ENCODE results near the gene IL32.

Gene IL32

DNA sequence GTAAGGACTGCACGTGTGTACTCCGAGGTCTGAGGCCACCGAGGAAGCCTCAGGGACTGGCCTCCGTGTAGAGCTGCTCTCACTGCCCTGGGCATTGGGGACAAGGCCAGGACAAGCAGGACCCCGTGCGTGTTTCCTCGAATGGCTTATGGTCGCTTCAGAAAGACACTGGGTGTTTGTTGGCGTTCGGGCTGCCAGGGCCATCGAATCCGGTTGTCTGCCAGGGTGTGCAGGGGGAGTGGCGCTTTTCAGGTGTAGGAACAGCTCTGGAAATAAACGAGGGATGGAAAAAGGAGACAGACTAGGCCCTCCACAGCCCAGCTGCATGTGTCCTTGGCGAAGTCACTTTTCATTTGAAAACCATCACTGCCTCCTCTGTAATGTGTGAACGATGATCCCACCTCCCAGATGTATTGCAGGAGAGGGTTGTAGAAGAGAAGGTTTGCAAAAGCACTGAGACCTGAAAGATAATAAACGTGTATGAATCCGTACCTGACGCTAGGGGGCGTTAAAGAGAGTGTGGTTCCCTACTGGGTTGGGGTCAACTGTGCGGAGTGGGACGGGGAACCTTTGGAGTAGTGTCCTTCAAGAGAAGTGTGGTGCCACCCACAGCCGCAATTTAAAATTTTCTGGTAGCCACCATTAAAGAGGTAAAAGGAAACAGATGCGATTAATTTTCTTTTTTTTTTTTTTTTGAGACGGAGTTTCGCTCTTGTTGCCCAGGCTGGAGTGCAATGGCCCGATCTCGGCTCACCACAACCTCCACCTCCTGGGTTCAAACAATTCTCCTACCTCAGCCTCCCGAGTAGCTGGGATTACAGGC, 35.8 kb downstream of the IL32 start:
- H3K4me1 ChIP-seq (ENCODE audit: insufficient read depth, low read length): peaks cover 9% of the 10 kb centered on the region
- H3K27me3 ChIP-seq (ENCODE audit: insufficient read depth, low read length, poor library complexity): no peaks in the 10 kb centered on the region
- H3K79me2 ChIP-seq (ENCODE audit: insufficient read depth, low read length): no peaks in the 10 kb centered on the region
- no peaks in the 10 kb centered on the region for H3K36me3 ChIP-seq (ENCODE audit: insufficient read depth, low read length)
- TF ChIP-seq EZH2 (IDR thresholded peaks at IDR 0.05; ENCODE audit: borderline replicate concordance, low read depth, low read length, severe bottlenecking): no peak
- TF ChIP-seq, protein P1, sequence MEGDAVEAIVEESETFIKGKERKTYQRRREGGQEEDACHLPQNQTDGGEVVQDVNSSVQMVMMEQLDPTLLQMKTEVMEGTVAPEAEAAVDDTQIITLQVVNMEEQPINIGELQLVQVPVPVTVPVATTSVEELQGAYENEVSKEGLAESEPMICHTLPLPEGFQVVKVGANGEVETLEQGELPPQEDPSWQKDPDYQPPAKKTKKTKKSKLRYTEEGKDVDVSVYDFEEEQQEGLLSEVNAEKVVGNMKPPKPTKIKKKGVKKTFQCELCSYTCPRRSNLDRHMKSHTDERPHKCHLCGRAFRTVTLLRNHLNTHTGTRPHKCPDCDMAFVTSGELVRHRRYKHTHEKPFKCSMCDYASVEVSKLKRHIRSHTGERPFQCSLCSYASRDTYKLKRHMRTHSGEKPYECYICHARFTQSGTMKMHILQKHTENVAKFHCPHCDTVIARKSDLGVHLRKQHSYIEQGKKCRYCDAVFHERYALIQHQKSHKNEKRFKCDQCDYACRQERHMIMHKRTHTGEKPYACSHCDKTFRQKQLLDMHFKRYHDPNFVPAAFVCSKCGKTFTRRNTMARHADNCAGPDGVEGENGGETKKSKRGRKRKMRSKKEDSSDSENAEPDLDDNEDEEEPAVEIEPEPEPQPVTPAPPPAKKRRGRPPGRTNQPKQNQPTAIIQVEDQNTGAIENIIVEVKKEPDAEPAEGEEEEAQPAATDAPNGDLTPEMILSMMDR (IDR thresholded peaks at IDR 0.05; ENCODE audit: borderline replicate concordance, extremely low read depth, low read length, poor library complexity, severe bottlenecking): peak; percentile 71
- no peaks in the 10 kb centered on the region for H4K20me1 ChIP-seq (ENCODE audit: insufficient read depth, low read length)
- no peak overlapping the region for H3K4me3 ChIP-seq (ENCODE audit: low read depth in 1 of 2, low read length in 2 of 2)
- no peak overlapping the region for H3K4me2 ChIP-seq (ENCODE audit: insufficient read depth, low read length)
- H2AFZ ChIP-seq (ENCODE audit: low read depth, low read length): no peak overlapping the region
- no peaks in the 10 kb centered on the region for H3K9me3 ChIP-seq (ENCODE audit: insufficient read depth, low read length, severe bottlenecking)
- DNase-seq: peak; percentile 24
- no peak overlapping the region for H3K27ac ChIP-seq (ENCODE audit: low read length)
- no peak overlapping the region for H3K9ac ChIP-seq (ENCODE audit: low read depth, low read length)
- ATAC-seq (ENCODE audit: insufficient read depth, low read depth): no peak

- peaks cover 15% of the 10 kb centered on the region for H3K4me1 ChIP-seq (ENCODE audit: insufficient read depth, low read length)
- H3K4me3 ChIP-seq (ENCODE audit: low read depth in 1 of 2, low read length in 2 of 2): no peak overlapping the region
- H3K27me3 ChIP-seq (ENCODE audit: insufficient read depth, low read length, poor library complexity): no peaks in the 10 kb centered on the region
- TF ChIP-seq, protein P1 (IDR thresholded peaks at IDR 0.05; ENCODE audit: borderline replicate concordance, extremely low read depth, low read length, poor library complexity, severe bottlenecking): no peak
- no peak for TF ChIP-seq EZH2 (IDR thresholded peaks at IDR 0.05; ENCODE audit: borderline replicate concordance, low read depth, low read length, severe bottlenecking)
- no peak overlapping the region for H3K27ac ChIP-seq (ENCODE audit: low read length)
- H3K9me3 ChIP-seq (ENCODE audit: insufficient read depth, low read length, severe bottlenecking): no peaks in the 10 kb centered on the region
- no peaks in the 10 kb centered on the region for H4K20me1 ChIP-seq (ENCODE audit: insufficient read depth, low read length)
- H3K79me2 ChIP-seq (ENCODE audit: insufficient read depth, low read length): no peaks in the 10 kb centered on the region
- ATAC-seq (ENCODE audit: insufficient read depth, low read depth) (no peak), DNase-seq (no peak)
- H3K4me2 ChIP-seq (ENCODE audit: insufficient read depth, low read length): no peak overlapping the region
- no peak overlapping the region for H2AFZ ChIP-seq (ENCODE audit: low read depth, low read length)
- no peak overlapping the region for H3K9ac ChIP-seq (ENCODE audit: low read depth, low read length)
- no peaks in the 10 kb centered on the region for H3K36me3 ChIP-seq (ENCODE audit: insufficient read depth, low read length)
Measured at GRCh38 chr16:3101841-3102470, 36.5 kb downstream of the IL32 start.

- Histone ChIP-seq H3K27ac (ENCODE audit: low read length) (no peak overlapping the region), H2AFZ (ENCODE audit: low read depth, low read length) (peak overlapping the region; percentile 58)
- peak; percentile 79 for DNase-seq
Measured at GRCh38 chr16:3106205-3106928, 40.9 kb downstream of the IL32 start.

More at GRCh38 chr16:3106205-3106928, 40.9 kb downstream of the IL32 start:
- no peak for TF ChIP-seq EZH2 (IDR thresholded peaks at IDR 0.05; ENCODE audit: borderline replicate concordance, low read depth, low read length, severe bottlenecking)
- TF ChIP-seq, protein P1 (IDR thresholded peaks at IDR 0.05; ENCODE audit: borderline replicate concordance, extremely low read depth, low read length, poor library complexity, severe bottlenecking): no peak
- no peaks in the 10 kb centered on the region for H3K36me3 ChIP-seq (ENCODE audit: insufficient read depth, low read length)
- peaks cover 22% of the 10 kb centered on the region for H3K4me1 ChIP-seq (ENCODE audit: insufficient read depth, low read length)
- H3K4me2 ChIP-seq (ENCODE audit: insufficient read depth, low read length): peak overlapping the region; percentile 96
- peak; percentile 99 for ATAC-seq (ENCODE audit: insufficient read depth, low read depth)
- peak overlapping the region; percentile 36; the same call in 1 of the 2 replicates for H3K9ac ChIP-seq (ENCODE audit: low read depth, low read length)
- no peaks in the 10 kb centered on the region for H3K79me2 ChIP-seq (ENCODE audit: insufficient read depth, low read length)
- H4K20me1 ChIP-seq (ENCODE audit: insufficient read depth, low read length): no peaks in the 10 kb centered on the region
- H3K9me3 ChIP-seq (ENCODE audit: insufficient read depth, low read length, severe bottlenecking): no peaks in the 10 kb centered on the region
- H3K4me3 ChIP-seq (ENCODE audit: low read depth in 1 of 2, low read length in 2 of 2): peak overlapping the region in 1 of 2 experiments; percentile 57; a peak in 2 of 4 replicates
- no peaks in the 10 kb centered on the region for H3K27me3 ChIP-seq (ENCODE audit: insufficient read depth, low read length, poor library complexity)
